ENCODE results near the gene SHISAL2A.
A peak's percentile ranks its signal among the peaks of the same experiment; 100 is the strongest.

Gene SHISAL2A

DNA sequence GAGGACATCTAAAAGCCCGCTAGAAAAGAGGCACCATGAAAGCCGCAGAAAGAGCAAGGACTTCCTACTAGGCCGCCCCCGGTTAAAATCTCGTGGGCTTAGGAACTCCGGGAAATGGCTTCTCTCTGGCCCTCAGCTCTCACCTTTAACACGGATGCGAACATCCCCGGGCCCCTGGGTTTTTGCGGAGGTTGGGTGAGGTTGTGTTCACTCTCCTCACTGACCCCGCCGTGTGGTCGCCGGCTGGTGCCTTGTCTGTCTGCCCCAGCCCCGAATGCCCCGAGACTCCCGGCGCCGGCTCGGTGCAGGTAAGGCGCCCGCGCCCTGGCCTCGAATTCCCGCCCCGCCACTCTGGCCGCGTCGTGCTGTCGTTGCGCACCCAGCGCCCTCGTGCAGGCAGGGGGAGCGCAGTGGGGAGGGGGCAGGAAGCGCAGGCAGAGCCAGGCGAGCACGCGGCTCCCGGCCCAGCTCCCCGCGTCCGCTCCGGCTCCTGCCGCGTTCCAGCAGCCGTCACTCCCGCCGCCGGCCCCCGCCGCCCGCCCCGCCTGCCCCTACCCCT, at the start of gene SHISAL2A:
Gene SHISAL2A (plus strand): TSS at position 437 of the 559 bp plus-strand sequence. CDS start 326 bp downstream, outside the sequence.
- DNase-seq (ENCODE audit: low spot score): no peak

DNA sequence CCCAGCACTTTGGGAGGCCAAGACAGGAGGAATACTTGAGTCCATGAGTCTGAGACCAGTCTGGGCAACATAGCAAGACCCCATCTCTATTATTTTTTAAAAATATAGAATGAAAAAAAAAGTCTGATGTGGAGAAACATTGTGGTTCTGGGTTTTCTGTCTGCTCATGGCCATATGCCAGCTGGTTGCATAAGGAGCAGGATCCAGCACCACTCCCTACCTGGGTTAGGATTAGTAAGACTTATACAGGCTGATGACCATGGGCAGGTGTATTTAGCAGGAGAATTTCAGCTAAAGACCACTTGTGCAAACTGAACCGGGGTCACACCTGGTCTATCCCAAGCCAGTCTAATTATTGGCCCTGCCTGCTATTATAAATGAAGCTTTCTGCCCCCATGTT, 47.5 kb upstream of the SHISAL2A start:
- DNase-seq (ENCODE audit: low spot score): no peak

DNA sequence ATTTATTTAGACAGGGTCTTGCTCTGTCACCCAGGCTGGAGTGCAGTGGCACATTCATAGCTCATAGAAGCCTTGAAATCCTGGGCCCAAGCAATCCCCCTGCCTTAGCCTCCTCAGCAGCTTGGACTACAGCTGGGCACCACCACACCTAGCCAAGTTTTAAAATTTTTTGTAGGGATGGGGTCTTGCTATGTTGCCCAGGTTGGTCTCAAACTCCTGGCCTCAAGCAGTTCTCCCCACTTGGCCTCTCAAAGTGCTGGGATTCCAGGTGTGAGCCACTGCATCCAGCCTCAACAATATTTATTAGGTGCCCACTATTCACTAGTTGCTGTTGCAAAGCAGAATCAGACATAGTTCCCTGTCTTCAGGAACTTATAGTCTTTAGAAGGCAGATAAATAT, 44.9 kb upstream of the SHISAL2A start:
- DNase-seq (ENCODE audit: low spot score): no peak

DNA sequence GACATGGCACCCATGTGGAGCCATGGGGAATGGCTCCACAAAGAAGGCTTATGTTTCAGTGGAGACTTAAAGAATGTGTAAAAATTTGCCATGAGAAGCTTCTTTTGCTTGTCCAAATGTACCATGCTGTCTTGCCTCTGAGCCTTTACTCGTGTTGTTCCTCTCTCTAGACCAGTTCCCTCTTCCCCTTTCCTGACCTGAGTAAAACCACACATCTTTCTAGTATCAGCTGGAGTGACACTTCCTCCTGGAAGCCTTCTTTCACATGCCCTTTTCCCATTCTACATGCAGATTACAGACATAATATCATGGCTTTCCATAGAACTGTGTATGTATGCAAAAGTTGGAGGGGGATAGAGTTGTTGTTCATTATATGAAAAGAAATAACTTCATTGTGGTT, 44.4 kb upstream of the SHISAL2A start:
- no peak for DNase-seq (ENCODE audit: low spot score)

DNA sequence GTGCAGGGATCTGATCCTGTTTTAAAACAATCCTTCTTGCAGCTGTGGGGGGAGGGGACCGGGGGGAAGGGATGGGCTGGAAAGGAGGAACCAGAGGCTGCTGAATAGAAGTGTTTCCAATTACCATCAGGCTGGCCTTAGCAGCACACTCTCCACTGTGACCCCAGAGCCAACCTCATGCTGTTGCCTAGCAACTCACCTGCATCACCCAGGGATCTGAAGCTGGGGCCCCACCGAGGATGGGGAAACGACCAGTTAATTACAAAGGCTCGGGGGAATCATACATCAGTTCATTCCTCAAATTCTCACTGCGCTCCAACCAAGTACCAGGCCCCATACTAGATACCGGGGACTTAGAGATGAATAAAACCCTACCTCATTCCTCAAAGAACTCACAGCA, 42.7 kb upstream of the SHISAL2A start:
- DNase-seq (ENCODE audit: low spot score): no peak

DNA sequence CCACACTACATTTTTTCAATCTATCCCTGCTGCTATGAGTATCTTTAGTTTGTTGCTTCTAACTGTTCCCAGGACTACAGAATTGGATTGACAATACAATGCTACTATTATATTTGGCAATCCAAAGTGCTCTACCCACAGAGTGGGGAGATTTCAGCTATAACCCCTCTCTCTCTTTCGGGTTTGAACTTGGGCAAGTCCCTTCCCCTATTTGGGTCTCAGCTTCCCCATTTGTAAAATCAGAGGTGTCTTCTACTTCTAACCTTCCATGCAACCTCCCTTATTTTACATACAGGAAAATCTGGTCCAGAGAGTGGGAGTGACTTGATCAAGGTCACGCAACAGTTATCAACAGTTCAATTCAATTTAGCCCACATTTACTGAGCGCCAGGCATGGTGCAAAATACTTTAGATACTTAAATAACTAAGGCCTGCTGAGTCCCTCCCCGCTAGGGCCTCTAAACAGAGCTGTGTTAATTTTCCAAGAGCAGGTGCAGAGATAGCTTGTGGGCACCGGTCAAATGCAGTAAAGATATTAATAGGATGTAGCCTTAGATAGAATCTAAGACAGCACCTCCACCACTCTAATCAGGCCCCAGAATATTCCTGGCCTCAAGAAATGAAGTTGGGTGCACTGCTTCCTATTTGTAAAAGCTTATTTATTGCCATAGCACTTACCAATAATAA, 40.2 kb upstream of the SHISAL2A start:
- DNase-seq (ENCODE audit: low spot score): no peak

DNA sequence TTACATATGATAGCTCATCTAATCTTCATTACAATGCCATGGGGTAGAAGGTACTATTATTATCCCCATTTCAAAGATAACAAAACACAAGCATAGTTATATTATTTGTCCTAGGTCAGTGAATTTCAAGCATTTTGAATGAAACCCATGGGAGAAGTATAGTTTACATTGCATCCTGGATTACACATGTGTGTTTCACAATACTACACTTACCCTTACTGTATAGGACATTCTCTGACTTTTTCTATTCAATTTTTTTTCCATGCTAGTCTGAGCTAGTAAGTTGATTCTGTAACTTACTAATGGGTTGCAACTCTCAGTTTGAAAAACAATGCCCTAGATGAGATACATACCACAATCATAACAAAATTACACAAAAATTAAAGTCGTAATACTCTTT, 39.5 kb upstream of the SHISAL2A start:
- DNase-seq (ENCODE audit: low spot score): no peak

DNA sequence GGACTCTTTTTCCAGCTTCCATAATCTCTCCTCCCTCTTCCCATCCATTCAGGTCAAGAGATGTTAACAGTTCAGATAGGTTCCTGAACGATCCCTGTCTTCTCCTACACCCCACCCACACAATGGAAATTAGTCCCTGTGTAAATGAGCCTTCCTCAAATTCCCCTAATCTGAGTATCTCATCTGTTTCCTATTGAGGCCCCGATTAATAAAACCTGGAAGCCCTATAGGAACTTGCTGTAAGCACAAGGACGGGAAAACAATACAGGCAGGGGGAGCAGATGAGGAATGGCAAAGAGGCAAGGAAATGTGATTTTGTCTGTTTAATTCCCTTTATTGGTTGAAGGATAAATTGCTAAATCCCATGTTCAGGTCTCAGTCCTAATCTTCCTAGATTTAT, 37.9 kb upstream of the SHISAL2A start:
- no peak for DNase-seq (ENCODE audit: low spot score)

DNA sequence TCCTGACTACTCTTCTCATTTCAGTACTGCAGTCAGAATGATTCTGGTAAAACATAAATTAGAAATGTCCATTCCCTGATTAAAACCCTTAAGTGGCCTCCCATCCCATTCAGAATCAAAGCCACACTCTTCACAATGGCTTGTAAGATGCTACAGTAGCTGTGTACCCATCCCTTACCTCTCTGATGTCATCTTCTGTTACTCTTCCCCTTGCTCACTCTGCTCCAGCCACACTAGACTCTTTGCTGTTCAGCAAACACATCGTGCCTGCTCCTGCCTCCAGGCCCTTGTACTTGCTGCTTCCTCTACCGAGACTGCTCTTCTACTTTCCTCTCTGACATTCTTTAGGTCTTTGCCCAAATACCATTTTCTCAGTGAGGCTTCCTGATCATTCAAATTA, 35.1 kb upstream of the SHISAL2A start:
- DNase-seq (ENCODE audit: low spot score): no peak

DNA sequence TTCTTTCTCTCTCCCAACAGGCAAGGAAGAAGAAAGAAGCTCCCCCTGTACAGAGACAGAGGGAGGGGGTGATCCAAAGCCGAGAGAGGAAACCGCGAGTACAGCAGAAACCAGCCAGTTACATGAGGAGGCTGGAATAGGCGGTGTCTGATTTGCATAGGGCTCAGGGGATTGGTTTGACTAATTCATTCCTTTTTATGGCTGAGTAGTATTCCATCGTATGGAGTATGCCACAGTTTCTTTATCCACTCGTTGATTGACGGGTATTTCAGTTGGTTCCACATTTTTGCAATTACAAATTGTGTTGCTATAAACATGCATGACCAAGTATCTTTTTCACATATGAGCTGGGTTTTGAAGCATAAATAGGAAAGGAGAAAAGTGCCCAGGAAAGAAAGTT, 34.2 kb upstream of the SHISAL2A start:
- DNase-seq (ENCODE audit: low spot score): no peak

DNA sequence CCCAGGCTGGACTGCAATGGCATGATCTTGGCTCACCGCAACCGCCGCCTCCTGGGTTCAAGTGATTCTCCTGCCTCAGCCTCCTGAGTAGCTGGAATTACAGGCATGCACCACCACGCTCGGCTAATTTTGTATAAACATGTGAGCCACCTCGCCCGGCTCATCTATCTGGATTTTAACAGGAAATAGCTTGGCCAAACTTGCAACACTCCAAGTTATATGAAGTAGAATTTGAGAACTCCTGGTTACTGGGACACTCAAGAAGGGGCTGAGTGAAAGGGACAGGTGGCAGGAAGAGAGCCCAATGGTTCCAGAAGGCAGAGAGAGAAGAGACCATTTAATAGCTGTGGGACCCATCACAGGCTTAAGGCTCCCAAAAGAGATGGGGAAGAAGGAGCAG, 33.7 kb upstream of the SHISAL2A start:
- no peak for DNase-seq (ENCODE audit: low spot score)

DNA sequence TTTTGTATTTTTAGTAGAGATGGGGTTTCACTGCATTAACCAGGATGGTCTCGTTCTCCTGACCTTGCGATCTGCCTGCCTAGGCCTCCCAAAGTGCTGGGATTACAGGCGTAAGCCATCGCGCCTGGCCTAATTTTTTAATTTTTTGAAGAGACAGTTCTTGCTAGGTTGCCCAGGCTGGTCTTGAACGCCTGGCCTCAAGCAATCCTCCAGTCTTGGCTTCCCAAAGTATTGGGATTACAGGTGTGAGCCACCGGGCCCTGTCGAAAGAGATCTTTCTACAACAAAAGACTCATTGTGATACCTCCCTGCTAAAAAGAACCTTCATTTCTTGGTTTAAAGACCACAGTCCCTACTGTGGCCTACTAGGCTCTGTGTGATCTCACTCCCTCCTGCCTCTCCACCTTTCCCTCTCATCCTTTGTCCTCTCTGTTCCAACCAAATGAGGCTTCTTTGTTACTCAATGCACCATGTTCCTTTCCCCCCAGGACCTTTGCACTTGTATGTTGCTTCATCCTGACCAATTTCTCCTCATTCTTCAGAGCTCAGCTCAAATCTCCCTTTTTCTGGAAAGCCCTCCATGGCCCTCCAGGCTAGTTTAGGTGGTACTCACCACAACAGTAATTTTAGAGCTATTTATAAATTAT, 32.3 kb upstream of the SHISAL2A start:
- no peak for DNase-seq (ENCODE audit: low spot score)

DNA sequence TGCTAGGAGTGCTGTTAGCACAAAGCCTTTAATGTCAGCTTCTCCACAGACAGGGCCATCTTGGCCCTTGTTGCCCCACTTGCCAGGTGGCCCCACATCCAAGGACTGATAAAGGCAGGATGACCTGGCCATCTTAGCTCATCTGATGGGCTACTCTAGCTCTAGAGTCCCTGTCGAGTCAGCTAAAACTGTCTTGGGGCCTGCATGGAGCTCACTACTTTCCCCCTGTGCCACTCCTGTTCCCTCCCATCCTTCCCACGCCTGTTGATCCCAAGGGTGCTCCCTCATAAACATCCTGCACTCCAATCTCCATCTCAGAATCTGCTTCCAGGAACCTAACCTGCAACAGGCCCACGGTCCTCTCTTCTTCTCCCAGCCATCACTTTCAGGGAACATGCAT, 31.4 kb upstream of the SHISAL2A start:
- no peak for DNase-seq (ENCODE audit: low spot score)

DNA sequence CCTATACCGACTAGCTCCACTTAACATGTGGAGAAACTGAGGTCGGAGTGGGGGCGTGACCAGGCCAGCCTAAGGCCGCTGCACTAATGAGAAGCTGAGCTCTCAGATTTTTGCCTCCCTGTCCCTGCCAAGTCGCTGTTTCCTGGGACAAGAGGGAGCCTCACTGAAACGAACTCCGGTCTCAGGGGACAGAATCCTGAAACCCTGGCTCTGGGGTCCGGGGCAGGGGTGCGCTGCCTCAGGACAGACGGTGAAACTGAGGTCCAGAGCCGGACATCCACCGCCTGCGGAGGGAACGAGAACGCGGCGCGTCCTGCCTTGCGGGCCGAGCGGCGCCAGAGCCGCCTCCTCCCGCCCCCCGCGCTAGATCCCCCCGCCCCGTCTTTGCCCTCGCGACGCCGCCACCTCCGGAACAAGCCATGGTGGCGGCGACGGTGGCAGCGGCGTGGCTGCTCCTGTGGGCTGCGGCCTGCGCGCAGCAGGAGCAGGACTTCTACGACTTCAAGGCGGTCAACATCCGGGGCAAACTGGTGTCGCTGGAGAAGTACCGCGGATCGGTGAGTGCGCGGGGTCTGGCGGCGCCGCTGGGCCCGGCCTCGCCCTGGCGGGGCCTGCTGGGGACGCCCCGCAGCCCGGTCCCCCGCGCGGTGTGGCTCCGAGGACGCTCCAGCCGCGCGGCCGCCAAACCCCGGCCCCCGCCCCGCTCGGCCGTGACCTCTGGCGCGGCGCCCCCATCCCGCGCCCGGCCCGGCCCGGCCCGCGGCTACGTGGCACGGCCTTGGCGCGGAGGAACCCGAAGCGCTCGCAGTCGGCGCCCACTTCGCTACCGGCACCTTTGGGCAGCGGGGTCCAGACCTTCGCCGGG, 30.7 kb upstream of the SHISAL2A start, which contains the start of gene GPX7:
Gene GPX7 (plus strand): TSS at position 381 of the 865 bp plus-strand sequence. CDS start 39 bp downstream, at position 420.
- DNase-seq (ENCODE audit: low spot score): peak; percentile 34

DNA sequence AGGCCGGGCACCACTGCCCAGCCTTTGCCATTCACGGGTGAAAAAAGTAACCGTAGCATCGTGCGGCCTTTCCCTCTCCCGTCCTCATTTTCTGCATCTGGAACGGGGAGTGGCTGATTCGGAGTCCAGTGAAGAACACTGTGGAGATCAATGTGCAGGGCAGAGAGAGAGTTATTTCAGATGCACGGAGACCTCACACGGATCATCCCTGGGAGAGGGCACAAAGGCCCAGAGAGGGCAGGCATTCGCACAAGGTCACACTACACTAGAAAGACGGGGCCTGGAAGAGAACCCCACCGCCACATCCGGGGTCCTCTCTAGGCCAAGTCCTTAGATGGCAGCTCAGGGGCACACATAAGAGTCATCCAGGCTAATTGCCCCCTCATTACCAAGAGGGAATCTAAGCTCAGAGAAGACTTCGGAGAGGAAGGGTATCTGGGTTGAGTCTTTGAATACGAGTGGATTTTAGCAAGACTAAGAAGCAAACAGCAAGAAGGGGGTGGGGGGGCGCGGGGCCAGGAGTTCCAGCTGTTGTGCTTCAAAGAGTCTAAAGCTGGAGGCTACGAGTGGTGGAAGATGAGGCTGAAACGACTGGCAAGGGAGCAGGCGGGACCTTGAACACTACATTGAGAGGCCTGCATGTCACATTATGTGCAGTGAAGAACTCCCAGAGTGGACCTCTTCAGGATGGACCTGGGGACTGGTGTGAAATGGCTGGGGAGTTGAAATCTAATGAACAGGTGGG, 29.9 kb upstream of the SHISAL2A start:
- DNase-seq (ENCODE audit: low spot score): no peak

DNA sequence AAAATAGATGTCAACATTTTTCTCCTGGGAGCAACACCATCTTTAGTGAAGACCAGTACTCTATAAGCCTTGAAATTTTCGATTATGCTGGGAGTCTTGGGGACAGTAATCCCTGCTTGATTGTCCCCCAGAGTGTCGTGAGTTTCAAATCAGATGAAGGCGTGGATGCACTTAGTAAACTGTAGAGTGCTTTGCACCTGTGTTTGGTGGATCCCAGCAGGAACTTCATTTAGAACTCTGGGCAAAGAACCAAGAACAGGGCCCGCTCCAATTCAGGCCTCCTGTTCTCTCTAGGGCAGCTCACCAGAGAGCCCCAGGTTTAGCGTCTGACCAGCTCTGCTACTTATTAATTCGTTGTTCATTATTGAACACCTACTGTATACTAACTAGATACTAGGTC, 29.3 kb upstream of the SHISAL2A start:
- no peak for DNase-seq (ENCODE audit: low spot score)

DNA sequence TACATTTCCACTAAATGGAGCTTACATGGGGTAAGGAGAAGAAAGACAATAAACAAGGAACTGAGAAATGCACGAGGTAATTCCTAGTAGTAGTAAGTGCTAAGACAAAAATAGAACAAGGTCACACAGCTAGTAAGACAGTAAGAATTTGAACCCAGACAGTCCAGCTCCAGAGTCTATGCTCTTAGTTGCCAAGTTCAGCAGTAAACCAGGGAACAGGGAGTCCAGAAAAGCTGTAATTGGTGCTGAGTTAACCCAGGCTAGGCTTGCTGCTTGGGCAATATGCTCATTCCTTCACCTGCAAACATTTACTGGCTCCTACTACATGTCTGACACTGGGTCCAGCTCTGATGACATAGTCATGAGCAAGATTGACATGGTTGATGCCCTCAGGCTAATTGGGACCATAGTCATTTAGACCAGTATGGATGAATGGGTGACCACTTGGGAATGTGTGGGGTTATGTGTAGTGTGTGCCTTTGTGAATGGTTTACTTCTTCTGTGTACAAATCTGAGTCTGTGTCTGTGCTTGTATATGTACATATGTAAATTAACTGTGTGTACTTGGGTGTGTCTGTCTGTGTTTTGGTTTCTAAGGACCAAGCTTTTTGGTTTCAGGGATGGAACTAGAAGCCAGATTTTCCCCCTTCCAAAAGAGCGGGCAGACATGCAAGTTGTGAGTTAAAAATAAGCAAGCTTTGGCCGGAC, 28.8 kb upstream of the SHISAL2A start:
- no peak for DNase-seq (ENCODE audit: low spot score)

DNA sequence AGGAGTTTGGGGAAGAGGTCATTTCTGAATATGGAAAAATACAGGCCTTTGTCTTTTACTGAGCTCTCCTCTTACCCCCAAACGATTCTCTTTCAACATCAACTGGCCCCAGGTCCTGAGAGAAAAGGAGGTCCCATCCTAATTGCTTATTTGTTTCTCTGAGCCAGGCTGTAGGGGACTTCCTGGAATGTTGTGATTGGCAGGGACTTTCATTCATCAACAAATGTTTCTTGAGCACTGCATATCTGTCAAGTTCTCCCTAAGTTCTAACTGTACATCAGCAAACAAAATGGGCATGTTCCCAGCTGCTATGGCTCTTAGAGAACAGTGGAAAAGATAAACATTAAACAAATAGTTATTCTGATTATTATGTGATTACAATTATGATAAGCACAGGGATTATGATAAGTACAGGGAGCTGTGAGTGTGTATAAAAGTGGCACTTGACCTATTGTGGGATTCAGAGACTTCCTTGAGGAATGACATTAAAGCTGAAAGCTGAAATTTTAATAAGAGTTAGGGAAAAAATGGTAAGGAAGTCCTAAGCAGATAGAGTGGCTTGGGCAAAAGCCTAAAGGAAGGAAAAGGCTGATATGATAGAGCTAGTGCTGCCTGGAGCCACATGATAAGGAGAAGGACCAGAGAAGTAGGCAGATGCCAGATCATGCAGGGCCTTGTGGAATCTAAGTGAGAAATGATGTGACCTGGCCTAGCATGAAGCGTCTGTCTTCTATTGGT, 19.2 kb upstream of the SHISAL2A start:
- DNase-seq (ENCODE audit: low spot score): no peak

DNA sequence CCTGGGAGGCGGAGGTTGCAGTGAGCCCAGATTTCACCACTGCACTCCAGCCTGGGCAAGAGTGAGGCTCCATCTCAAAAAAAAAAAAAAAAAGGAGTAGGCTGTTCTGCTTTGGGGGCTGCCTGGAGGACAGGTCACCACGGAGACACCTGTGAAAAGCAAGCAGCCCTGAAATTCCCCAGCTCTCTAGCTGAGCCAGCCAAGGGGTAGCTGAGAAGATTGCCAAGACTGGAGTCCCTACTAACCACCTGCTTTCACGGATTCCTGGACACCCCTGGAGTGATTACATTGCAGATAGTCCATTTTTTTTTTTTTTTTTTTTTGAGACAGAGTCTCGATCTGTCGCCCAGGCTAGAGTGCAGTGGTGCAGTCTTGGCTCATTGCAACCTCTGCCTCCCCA, 18.3 kb upstream of the SHISAL2A start:
- DNase-seq (ENCODE audit: low spot score): no peak

DNA sequence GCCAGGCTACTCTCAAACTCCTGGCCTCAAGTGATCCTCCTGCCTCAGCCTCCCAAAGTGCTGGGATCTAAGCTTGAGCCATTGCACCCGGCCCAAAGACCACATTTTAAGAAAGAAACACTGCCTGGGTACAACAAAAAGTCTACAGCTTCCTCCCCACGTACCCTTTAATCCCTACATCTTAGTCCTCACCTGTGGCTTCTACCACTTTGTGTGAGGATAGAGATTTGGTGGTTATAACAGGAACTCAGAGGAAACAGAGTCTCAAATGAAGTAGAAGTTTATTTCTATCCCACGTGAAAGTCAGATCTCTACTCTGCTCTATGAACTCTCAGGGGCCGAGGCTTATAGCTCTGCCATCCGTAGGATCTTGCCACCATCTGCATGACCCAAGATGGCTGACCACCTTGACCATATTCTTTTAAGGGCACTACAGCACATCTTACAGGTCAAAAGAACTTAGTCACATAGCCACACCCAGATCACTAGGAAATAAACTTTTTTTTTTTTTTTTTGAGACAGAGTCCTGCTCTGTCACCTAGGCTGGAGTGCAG, 17.4 kb upstream of the SHISAL2A start:
- DNase-seq (ENCODE audit: low spot score): no peak

All from kidney capillary endothelial cell (primary cell).